AG09309 (cell line): ENCODE measurements around the gene PPIP5K1.

Source experiments
- DNase-seq: peaks from one replicate; pipeline ENCODE4 v3.0.0-alpha.2; 2010; ENCODE audit warnings: low read depth
- H3K4me3 ChIP-seq: 2 replicates; pipeline ENCODE4 v1.5.1; 2011; ENCODE audit warnings: mild to moderate bottlenecking, low read depth, low read length, moderate library complexity; ENCODE audit not compliant: control insufficient read depth
- CTCF ChIP-seq: IDR thresholded peaks from 2 replicates; pipeline ENCODE4 v1.5.1; 2011; ENCODE audit warnings: mild to moderate bottlenecking, low read depth, low read length, inconsistent platforms; ENCODE audit not compliant: insufficient read depth, control insufficient read depth; ENCODE audit errors: missing control alignments

PPIP5K1 gene

GRCh38 chr15:43511012-43511885 lies 78.8 kb downstream of the PPIP5K1 start:
- DNase-seq, result no peak
- H3K4me3 ChIP-seq, result peak overlapping the region; percentile 60
- TF ChIP-seq CTCF, result peak; percentile 41

DNA sequence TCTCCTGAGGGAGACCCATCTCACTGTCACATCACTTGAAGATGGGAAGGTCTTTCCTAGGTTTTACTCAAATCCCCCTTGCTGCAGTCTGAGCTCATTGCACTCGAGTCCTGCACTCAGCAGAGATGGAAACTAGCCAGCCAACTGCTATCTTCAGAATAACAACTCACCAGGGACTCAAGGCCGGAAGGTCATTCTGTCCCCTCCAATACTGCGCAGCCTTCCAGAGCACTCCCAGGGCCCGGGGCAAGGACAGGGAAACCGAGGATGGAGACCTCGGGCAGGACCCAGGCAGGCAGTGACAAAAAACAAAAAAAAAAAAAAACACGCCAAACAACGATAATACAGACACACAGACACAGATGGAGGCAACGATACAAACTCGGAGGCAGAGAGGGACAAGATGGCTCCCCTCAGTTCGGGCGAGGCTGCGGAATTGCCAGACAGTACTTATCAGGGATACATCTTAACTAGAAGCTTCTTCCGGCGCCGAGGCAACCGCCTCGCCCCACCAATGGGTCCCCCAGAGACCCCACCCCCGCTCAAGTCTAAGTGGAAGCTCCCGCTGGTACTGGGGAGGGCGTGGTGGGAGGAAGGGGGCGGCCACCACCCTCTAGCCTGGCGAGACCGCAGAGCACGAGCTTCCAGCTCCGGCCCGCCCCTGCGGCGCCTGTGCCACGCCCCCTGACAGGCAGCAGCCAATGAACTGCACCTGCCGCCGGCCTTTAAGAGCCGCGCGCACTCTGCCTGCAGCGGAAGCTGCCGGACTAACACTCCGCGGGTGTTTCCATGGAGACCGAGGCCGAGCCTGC lies 79.6 kb downstream of the PPIP5K1 start:
- peak; percentile 93 for DNase-seq
- peak overlapping the region; percentile 60 for H3K4me3 ChIP-seq
- TF ChIP-seq CTCF, result peak; percentile 38

GRCh38 chr15:43509660-43510199 lies 80.3 kb downstream of the PPIP5K1 start:
- peak overlapping the region; percentile 60 for H3K4me3 ChIP-seq
- no peak for DNase-seq
- TF ChIP-seq CTCF, result no peak

- DNase-seq, result no peak
- no peak overlapping the region for H3K4me3 ChIP-seq
- no peak for TF ChIP-seq CTCF
These were observed 80.9 kb downstream of the PPIP5K1 start for GRCh38 chr15:43508991-43509659.

- no peak for TF ChIP-seq CTCF
- H3K4me3 ChIP-seq, result no peak overlapping the region
- DNase-seq, result no peak
These were observed 81.6 kb downstream of the PPIP5K1 start for GRCh38 chr15:43508421-43508820.

GRCh38 chr15:43505738-43506137 lies 84.3 kb downstream of the PPIP5K1 start:
- TF ChIP-seq CTCF, result no peak
- H3K4me3 ChIP-seq, result no peak overlapping the region
- DNase-seq, result no peak
